ENCODE data around the gene SLC25A46.

GRCh38 chr5:110760158-110760557 lies 21.4 kb downstream of the SLC25A46 start:
- TF ChIP-seq POLR2AphosphoS5 (IDR thresholded peaks at IDR 0.05; ENCODE audit: borderline replicate concordance, low read depth, low read length), result no peak
- no peak for TF ChIP-seq EZH2 (IDR thresholded peaks at IDR 0.05)
- no peak for TF ChIP-seq FOXP2 (optimal IDR thresholded peaks at IDR 0.05; ENCODE audit: control extremely low read depth, extremely low read length, insufficient read depth)

All from SK-N-MC (cell line).